H1 (cell line): ENCODE data around the gene EEPD1. TPM values are rescaled to one million over a fixed set of nuclear protein-coding genes. Genes with fewer than 3 reads are reported as not detected.

Experiments used
- CTCF ChIA-PET: fragments of 300-600 bp; sonication (Branson Sonifier 250); formaldehyde crosslinking; loops from one replicate; lab custom pipeline; 2021; ENCODE audit not compliant: partially characterized antibody; lab: Charles Lee
- POLR2A ChIA-PET: fragments of 300-600 bp; sonication (Branson Sonifier 250); formaldehyde crosslinking; loops from one replicate; lab custom pipeline; 2021; ENCODE audit warnings: inconsistent platforms; ENCODE audit not compliant: partially characterized antibody; lab: Charles Lee
- DNase-seq, 2 experiments: peaks; one replicate each; pipeline versions ENCODE4 v3.0.0 to v3.0.0-alpha.2; 2010 to 2022; ENCODE audit warnings: low spot score in 2 of 2, low read depth in 1 of 2, mixed read lengths in 1 of 2
- FAIRE-seq: peaks from 2 replicates; lab custom pipeline; 2011; peaks lifted over from hg19 to GRCh38; lab: Jason Lieb, UNC
- H2AFZ ChIP-seq: 2 replicates; pipeline ENCODE4 v1.8.1; 2012; ENCODE audit warnings: low read length, inconsistent platforms
- H2AK5ac ChIP-seq: 2 replicates; pipeline ENCODE4 v1.6.1; 2013; ENCODE audit warnings: low read depth, low read length
- H2BK120ac ChIP-seq: replicated peaks from 2 replicates; pipeline ENCODE3; 2013; ENCODE audit warnings: low read depth, low read length, inconsistent platforms
- H2BK12ac ChIP-seq: 2 replicates; pipeline ENCODE4 v1.6.1; 2013; ENCODE audit warnings: low read depth, low read length
- H2BK15ac ChIP-seq: 2 replicates; pipeline ENCODE4 v1.6.1; 2013; ENCODE audit warnings: low read length
- H2BK20ac ChIP-seq: 2 replicates; pipeline ENCODE4 v1.6.1; 2013; ENCODE audit warnings: low read length
- H2BK5ac ChIP-seq: 2 replicates; pipeline ENCODE4 v1.6.1; 2013; ENCODE audit warnings: low read depth, low read length
- H3K14ac ChIP-seq: 2 replicates; pipeline ENCODE4 v1.6.1; 2013; ENCODE audit warnings: inconsistent platforms; ENCODE audit not compliant: insufficient read length
- H3K18ac ChIP-seq: 2 replicates; pipeline ENCODE4 v1.6.1; 2013; ENCODE audit warnings: low read length; ENCODE audit errors: extremely low read depth
- H3K23ac ChIP-seq: 2 replicates; pipeline ENCODE4 v1.6.1; 2013; ENCODE audit warnings: inconsistent platforms; ENCODE audit not compliant: insufficient read length
- H3K23me2 ChIP-seq: 2 replicates; pipeline ENCODE4 v1.6.1; 2013; ENCODE audit warnings: low read depth, low read length
- H3K27ac ChIP-seq: 2 replicates; pipeline ENCODE4 v1.6.1; 2011; ENCODE audit warnings: low read depth, low read length, inconsistent platforms
- H3K27me3 ChIP-seq, 4 experiments: replicated peaks in 1 of 4; 1 replicate in 1 of 4; 2 replicates in 3 of 4; pipeline versions ENCODE4 v1.6.1 to v1.8.1; 2011 to 2013; ENCODE audit warnings: low read length in 3 of 4, mild to moderate bottlenecking in 3 of 4, inconsistent platforms in 2 of 4, mixed read lengths in 2 of 4, moderate library complexity in 1 of 4; ENCODE audit not compliant: control insufficient read depth in 3 of 4, insufficient read depth in 3 of 4; ENCODE audit errors: extremely low read depth in 1 of 4
- H3K36me3 ChIP-seq, 4 experiments: 2 replicates each; pipeline versions ENCODE4 v1.6.1 to v1.8.1; 2011 to 2013; ENCODE audit warnings: mild to moderate bottlenecking in 4 of 4, low read length in 3 of 4, moderate library complexity in 2 of 4, control low read depth in 1 of 4, inconsistent platforms in 1 of 4; ENCODE audit not compliant: insufficient read depth in 4 of 4, control insufficient read depth in 2 of 4
- H3K4ac ChIP-seq: replicated peaks from 2 replicates; pipeline ENCODE3; 2013; ENCODE audit warnings: low read length, low read depth, mixed read lengths, inconsistent platforms; ENCODE audit not compliant: insufficient read length
- H3K4me1 ChIP-seq, 4 experiments: replicated peaks in 1 of 4; 1 replicate in 1 of 4; 2 replicates in 3 of 4; pipeline versions ENCODE4 v1.6.1 to v1.8.1; 2011 to 2013; ENCODE audit warnings: low read length in 3 of 4, inconsistent platforms in 2 of 4, mixed read lengths in 1 of 4; ENCODE audit not compliant: insufficient read depth in 4 of 4, control insufficient read depth in 3 of 4
- H3K4me2 ChIP-seq, 2 experiments: 2 replicates each; pipeline versions ENCODE4 v1.6.1 to v1.8.1; 2011 to 2013; ENCODE audit warnings: low read depth in 2 of 2, low read length in 2 of 2, control low read depth in 1 of 2, inconsistent platforms in 1 of 2, mild to moderate bottlenecking in 1 of 2; ENCODE audit not compliant: insufficient read depth in 1 of 2
- H3K4me3 ChIP-seq, 4 experiments: fragments of 200-600, 300-600 bp in 1 of 4; sonication (generic), shearing (Covaris generic), sonication (Bioruptor Twin) in 1 of 4; 2 replicates each; pipeline versions ENCODE4 v1.5.1 to v1.8.1; 2011 to 2016; ENCODE audit warnings: low read length in 4 of 4, low read depth in 3 of 4, control low read depth in 2 of 4, inconsistent platforms in 2 of 4, mild to moderate bottlenecking in 2 of 4, mixed read lengths in 1 of 4, moderate library complexity in 1 of 4; ENCODE audit not compliant: insufficient read depth in 2 of 4; ENCODE audit errors: extremely low read depth in 1 of 4
- H3K56ac ChIP-seq: replicated peaks from 2 replicates; pipeline ENCODE3; 2013; ENCODE audit warnings: low read depth, mild to moderate bottlenecking, mixed read lengths, low read length, inconsistent platforms; ENCODE audit not compliant: insufficient read length
- H3K79me1 ChIP-seq: 2 replicates; pipeline ENCODE4 v1.6.1; 2013; ENCODE audit warnings: low read depth, low read length, control low read depth
- H3K79me2 ChIP-seq, 2 experiments: 2 replicates each; pipeline versions ENCODE4 v1.6.1 to v1.8.1; 2012 to 2013; ENCODE audit warnings: low read length in 2 of 2, mild to moderate bottlenecking in 2 of 2, inconsistent platforms in 1 of 2; ENCODE audit not compliant: insufficient read depth in 2 of 2, control insufficient read depth in 1 of 2
- H3K9ac ChIP-seq, 4 experiments: replicated peaks in 1 of 4; 1 replicate in 1 of 4; 2 replicates in 3 of 4; pipeline versions ENCODE4 v1.6.1 to v1.8.1; 2011 to 2013; ENCODE audit warnings: low read depth in 3 of 4, low read length in 3 of 4, control low read depth in 2 of 4, mild to moderate bottlenecking in 2 of 4, moderate library complexity in 2 of 4, inconsistent platforms in 1 of 4; ENCODE audit errors: extremely low read depth in 1 of 4
- H3K9me3 ChIP-seq, 2 experiments: 2 replicates each; pipeline versions ENCODE4 v1.6.1 to v1.8.1; 2012 to 2013; ENCODE audit warnings: mild to moderate bottlenecking in 2 of 2, moderate library complexity in 2 of 2, control low read depth in 1 of 2, inconsistent platforms in 1 of 2, low read depth in 1 of 2, low read length in 1 of 2, mixed read lengths in 1 of 2; ENCODE audit not compliant: insufficient read depth in 2 of 2
- H4K20me1 ChIP-seq, 2 experiments: replicated peaks in 1 of 2; 2 replicates each; pipeline versions ENCODE3 to v1.8.1; 2011 to 2013; ENCODE audit warnings: inconsistent platforms in 2 of 2, low read length in 2 of 2, mild to moderate bottlenecking in 1 of 2; ENCODE audit not compliant: insufficient read depth in 2 of 2, control insufficient read depth in 1 of 2
- H4K5ac ChIP-seq: 2 replicates; pipeline ENCODE4 v1.6.1; 2013; ENCODE audit warnings: low read length, low read depth, mixed read lengths, inconsistent platforms; ENCODE audit not compliant: insufficient read length
- H4K8ac ChIP-seq: 2 replicates; pipeline ENCODE4 v1.8.0; 2013; ENCODE audit warnings: mild to moderate bottlenecking, moderate library complexity, low read length, inconsistent platforms; ENCODE audit not compliant: insufficient read depth; ENCODE audit errors: extremely low read depth
- H4K91ac ChIP-seq: replicated peaks from 2 replicates; pipeline ENCODE3; 2013; ENCODE audit warnings: low read length, mixed read lengths, inconsistent platforms; ENCODE audit not compliant: insufficient read length
- BCL11A ChIP-seq, 2 experiments: IDR thresholded peaks; one replicate each; pipeline ENCODE4 v1.6.1; 2011; ENCODE audit warnings: low read depth in 2 of 2, low read length in 2 of 2, mild to moderate bottlenecking in 2 of 2
- CHD1 ChIP-seq: IDR thresholded peaks from 2 replicates; pipeline ENCODE4 v1.6.1; 2012; ENCODE audit warnings: low read depth, low read length, improper control_type of control experiment
- EP300 ChIP-seq, 2 experiments: IDR thresholded peaks; 1 replicate in 1 of 2; 2 replicates in 1 of 2; pipeline ENCODE4 v1.6.1; 2011 to 2012; ENCODE audit warnings: low read depth in 2 of 2, low read length in 2 of 2, mild to moderate bottlenecking in 2 of 2, borderline replicate concordance in 1 of 2, inconsistent platforms in 1 of 2, moderate library complexity in 1 of 2
- EZH2 ChIP-seq: fragments of 200-600 bp; sonication (generic); IDR thresholded peaks from 2 replicates; pipeline ENCODE4 v1.7.1; 2012; ENCODE audit warnings: low read depth, mild to moderate bottlenecking, moderate library complexity, low read length, inconsistent platforms; ENCODE audit not compliant: severe bottlenecking
- GTF2F1 ChIP-seq: IDR thresholded peaks from 2 replicates; pipeline ENCODE4 v1.6.1; 2012; ENCODE audit warnings: low read depth, low read length, improper control_type of control experiment, borderline replicate concordance
- SP1 ChIP-seq: IDR thresholded peaks from 2 replicates; pipeline ENCODE4 v1.6.1; 2011; ENCODE audit warnings: low read depth, low read length
- SP4 ChIP-seq: IDR thresholded peaks from 2 replicates; pipeline ENCODE4 v1.6.1; 2012; ENCODE audit warnings: low read length, inconsistent platforms
- TBP ChIP-seq: IDR thresholded peaks from 2 replicates; pipeline ENCODE4 v1.6.1; 2011; ENCODE audit warnings: low read depth, low read length, improper control_type of control experiment
- USF2 ChIP-seq: IDR thresholded peaks from 2 replicates; pipeline ENCODE4 v1.6.1; 2011; ENCODE audit warnings: low read length, improper control_type of control experiment
- YY1 ChIP-seq: IDR thresholded peaks from 2 replicates; pipeline ENCODE4 v1.6.1; 2011; ENCODE audit warnings: low read depth, mild to moderate bottlenecking, low read length
- WGBS, 2 experiments: shearing (Covaris generic) in 1 of 2; methylation state at CpG; one replicate each; pipeline versions ENCODE4 v1.1.6 to v1.1.7; 2013 to 2015; ENCODE audit warnings: low lambda C conversion rate in 2 of 2, mixed read lengths in 2 of 2, inconsistent platforms in 1 of 2, low coverage in 1 of 2, missing lambda C conversion rate in 1 of 2; ENCODE audit not compliant: insufficient replicate concordance in 2 of 2, insufficient coverage in 1 of 2, insufficient read length in 1 of 2; ENCODE audit errors: extremely low coverage in 1 of 2, missing lambda C conversion rate in 1 of 2; 5-methylcytosine and 5-hydroxymethylcytosine counted together
- polyA plus RNA-seq, 7 experiments: library from polyadenylated mRNA; depleted of rRNA in 3 of 7; stranded (reverse) in 5 of 7; unstranded in 2 of 7; fragments of >200 nt in 5 of 7; fragments of 200-250 nt in 2 of 7; gene quantifications; 1 replicate in 5 of 7; 2 replicates in 1 of 7; 4 replicates in 1 of 7; pipeline versions ENCODE4 v1.2.1 to v1.2.3, GENCODE V29; 2011 to 2013; ENCODE audit warnings: missing spikeins in 2 of 7, mixed read lengths in 2 of 7
- total RNA-seq: library from RNA; stranded (reverse); fragmentation: NEBNext Ultra II Directional; extraction: Animal tissue kit (Norgen Biotek cat#: 25700); gene quantifications from 2 replicates; pipeline ENCODE4 v1.2.1, GENCODE V29; 2021

Gene EEPD1
- total and polyA plus RNA-seq, 2 of the 8 experiments (the other 6 are each of a cell fraction or from before 2014, with no cell fraction given) = 3.1 to 7.8 TPM

GRCh38 chr7:36260481-36260880 is 107.4 kb downstream of the EEPD1 start:
- no peaks in the 10 kb centered on the region for H3K27me3 ChIP-seq
- no peak overlapping the region for H3K23ac ChIP-seq
- H3K4me1 ChIP-seq = peaks cover 0 to 11% (median 7%) of the 10 kb centered on the region in 4 experiments; a peak in 3 of 7 replicates
- no peak overlapping the region for H3K4me2 ChIP-seq
- no peak overlapping the region for H4K8ac ChIP-seq
- no peak for DNase-seq
- H2BK20ac ChIP-seq = no peak overlapping the region
- H3K23me2 ChIP-seq = no peaks in the 10 kb centered on the region
- ChIA-PET POLR2A (no interaction called here), CTCF (no interaction called here)
- H4K5ac ChIP-seq = no peak overlapping the region
- no peaks in the 10 kb centered on the region for H3K9me3 ChIP-seq
- no peak overlapping the region for H4K91ac ChIP-seq
- H2BK120ac ChIP-seq = no peak overlapping the region
- no peak overlapping the region for H3K14ac ChIP-seq
- H3K79me1 ChIP-seq = no peaks in the 10 kb centered on the region
- WGBS, 2 experiments = 80% methylated on average over 2 of the region's 2 CpGs; no CpG with 5 or more reads in 1 of the 2 experiments
- no peak for FAIRE-seq
- H3K27ac ChIP-seq = no peak overlapping the region
- H3K9ac ChIP-seq = no peak overlapping the region
- H3K4ac ChIP-seq = no peak overlapping the region
- no peak overlapping the region for H2BK15ac ChIP-seq
- H2AFZ ChIP-seq = no peak overlapping the region
- H3K18ac ChIP-seq = no peak overlapping the region
- no peak overlapping the region for H2BK5ac ChIP-seq
- no peaks in the 10 kb centered on the region; a peak in 1 of 4 replicates for H3K79me2 ChIP-seq
- H3K56ac ChIP-seq = no peak overlapping the region
- no peaks in the 10 kb centered on the region for H3K36me3 ChIP-seq
- H2BK12ac ChIP-seq = no peak overlapping the region
- no peak overlapping the region for H3K4me3 ChIP-seq
- H4K20me1 ChIP-seq = no peaks in the 10 kb centered on the region
- no peak overlapping the region for H2AK5ac ChIP-seq
- TF ChIP-seq EP300 (IDR thresholded peaks at IDR 0.05; ENCODE audit: borderline replicate concordance in 1 of 2, low read depth in 2 of 2, low read length in 2 of 2) = no peak
- no peak for TF ChIP-seq SP4
- no peak for TF ChIP-seq YY1
- no peak for TF ChIP-seq USF2
- TF ChIP-seq GTF2F1 = no peak
- TF ChIP-seq SP1 = no peak
- TF ChIP-seq EZH2 = no peak
- TF ChIP-seq BCL11A (IDR thresholded peaks at IDR 0.05; ENCODE audit: low read depth in 2 of 2, low read length in 2 of 2) = no peak
- no peak for TF ChIP-seq CHD1
- no peak for TF ChIP-seq TBP
